Measurements from ENCODE around the gene PDGFRB.

Gene PDGFRB

DNA sequence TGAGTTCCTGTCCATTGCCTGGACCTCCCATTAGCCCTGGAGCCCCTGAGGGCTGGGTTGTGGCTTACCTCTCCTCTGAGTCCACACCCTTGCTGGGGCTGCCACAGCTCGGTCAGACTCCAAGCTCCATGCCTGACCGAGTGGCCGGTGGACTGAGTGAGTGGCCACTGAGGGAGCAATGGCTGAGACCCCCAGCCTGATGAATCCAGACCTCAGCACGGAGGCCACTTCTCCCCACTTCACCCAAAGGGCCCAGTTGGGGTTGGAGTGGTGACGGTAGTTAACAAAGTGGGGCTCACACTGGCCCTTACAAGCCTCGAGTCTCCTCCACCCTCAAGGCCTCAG, 28.8 kb downstream of the PDGFRB start:
- no peak for DNase-seq

DNA sequence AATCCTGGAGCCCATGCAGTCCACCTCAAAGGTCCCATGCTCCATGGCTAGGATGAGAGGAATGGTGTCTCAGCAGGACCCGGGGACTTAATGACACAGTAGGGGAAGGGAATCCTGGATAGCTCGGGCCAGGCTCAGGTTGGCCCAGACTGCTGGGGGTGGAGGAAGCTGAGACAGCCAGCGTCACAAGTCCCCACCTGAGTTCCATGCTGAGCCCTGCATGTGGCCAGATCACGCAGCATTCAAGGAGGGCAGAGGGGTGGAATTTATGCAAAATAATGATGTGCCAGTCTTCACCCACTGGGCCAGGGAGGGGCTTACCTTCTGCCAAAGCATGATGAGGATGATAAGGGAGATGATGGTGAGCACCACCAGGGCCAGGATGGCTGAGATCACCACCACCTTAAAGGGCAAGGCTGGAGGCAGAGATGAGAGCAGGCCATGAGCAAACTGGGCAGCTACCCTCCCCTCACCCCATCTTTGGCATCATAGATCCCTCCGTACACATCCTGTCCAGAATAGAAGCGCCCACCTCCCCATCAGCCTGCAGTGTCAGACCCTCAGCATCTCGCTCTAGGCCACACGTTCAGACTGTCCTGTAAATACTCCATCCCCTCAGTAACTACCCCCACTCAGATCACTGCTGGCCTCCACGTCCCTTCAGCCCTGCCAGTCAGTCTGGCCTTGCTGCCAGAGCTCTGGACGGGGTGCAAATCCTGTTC, 29.3 kb downstream of the PDGFRB start:
- no peak for DNase-seq

DNA sequence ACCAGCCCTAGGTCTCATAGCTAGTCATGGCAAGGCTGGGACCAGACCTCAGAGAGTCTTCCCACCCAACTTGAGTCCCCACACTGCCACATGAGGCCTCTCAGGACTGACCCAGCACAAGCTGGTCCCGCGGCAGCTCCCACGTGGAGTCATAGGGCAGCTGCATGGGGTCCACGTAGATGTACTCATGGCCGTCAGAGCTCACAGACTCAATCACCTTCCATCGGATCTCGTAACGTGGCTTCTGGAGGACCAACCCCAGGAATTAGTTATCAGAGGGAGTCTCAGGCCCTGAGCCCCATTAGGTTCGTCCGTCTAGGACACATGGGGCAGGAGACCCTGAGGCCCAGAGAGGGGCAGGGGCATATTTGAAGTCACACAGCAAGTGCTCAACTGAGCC, 30.3 kb downstream of the PDGFRB start:
- no peak for DNase-seq

DNA sequence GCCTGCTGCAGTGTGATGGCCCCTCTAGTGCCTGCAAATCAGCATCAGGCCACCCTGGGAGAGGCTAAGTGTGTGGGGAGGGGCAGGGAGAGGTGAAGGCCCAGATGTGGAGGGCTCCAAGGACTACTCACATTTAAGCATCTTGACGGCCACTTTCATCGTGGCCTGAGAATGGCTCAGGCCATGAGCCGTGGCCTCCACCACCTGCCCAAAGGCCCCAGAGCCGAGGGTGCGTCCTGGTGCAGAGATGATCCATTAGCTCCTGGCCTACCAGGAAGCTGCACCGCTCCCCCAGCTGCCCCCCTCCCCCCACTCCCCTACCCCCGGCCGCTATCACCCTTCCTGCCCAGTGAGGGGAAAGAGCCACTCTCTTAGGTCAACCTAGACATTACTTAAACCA, 31.0 kb downstream of the PDGFRB start:
- no peak for DNase-seq

DNA sequence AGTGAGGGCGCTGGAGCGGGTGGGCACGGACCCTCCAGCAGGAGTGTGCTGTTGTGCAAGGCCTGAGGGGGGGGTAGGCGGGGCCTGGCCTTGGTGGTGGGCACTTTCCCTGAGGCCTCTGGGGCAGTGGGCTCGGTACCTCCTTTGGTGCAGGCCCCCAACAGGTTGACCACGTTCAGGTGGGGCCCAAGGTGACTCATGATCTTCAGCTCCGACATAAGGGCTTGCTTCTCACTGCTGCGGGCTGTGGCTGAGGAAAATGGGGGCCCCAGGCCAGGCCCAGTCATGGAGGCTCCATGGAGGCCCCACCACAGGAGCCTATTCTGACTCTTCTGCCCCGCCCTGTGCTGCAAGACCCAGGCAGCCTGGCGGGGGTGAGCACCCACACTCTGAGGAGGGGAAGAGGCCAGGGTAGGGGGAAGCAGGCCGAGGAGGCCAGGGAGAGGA, 31.5 kb downstream of the PDGFRB start:
- no peak for DNase-seq

DNA sequence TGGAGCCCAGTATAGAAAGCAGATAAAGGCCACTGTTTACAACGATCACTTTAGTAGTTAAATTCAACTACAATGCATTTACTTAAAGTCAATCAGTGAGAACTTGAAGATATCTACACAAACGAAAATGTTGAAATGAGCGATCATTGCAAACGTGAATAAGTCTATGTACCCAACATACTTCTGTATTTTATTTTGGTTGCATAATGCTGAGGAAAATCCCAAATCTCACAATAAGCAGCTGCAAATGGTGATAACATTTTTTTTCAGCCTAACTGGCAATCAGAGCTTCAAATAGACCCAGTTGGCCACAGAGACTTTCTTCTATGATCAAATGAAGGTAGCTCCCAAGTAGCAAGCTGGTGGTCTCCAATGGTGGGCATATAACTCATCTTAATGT, 32.1 kb downstream of the PDGFRB start:
- DNase-seq: no peak

DNA sequence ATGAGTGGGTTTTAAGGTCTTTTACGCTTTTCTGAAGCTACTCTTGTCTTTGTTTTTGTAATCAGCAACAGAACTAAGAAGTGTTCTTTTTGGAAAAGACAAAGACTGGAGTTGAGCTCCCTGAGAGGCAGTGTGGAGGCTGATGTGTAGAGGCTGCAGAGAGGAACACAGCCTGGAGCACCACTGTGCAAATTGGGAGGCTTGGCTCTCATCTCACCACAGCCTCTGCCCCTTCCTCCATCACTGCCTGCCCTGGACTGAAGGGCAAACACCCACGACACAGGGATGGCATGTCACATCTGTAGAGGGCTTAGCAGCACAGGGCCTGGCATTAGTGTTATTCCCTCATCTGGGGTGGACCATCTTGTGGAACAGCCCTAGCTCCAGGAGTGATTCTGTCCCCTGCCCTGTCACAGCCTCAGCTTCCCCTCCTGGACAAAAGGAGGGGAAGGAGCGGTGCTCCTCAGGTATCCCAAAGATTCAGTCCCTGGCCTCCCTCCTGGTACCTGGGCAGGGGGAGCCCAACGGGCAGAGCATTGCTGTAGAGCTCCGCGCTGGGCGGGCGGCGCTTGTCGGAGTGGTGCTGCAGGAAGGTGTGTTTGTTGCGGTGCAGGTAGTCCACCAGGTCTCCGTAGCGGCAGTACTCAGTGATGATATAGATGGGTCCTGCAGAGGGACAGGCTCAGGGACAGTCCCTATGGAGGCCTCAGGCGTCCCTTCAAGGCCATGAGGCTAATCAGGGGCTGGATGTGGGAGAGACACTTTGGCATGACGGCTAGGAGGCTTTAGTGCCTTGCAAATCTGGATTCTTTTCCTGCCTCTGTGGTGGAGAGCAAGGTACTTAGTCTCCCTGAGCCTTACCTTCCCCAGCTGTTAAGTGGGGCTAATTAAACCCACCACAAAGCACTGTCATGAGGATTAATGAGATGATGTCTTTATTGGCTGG, 32.8 kb downstream of the PDGFRB start:
- DNase-seq: no peak

DNA sequence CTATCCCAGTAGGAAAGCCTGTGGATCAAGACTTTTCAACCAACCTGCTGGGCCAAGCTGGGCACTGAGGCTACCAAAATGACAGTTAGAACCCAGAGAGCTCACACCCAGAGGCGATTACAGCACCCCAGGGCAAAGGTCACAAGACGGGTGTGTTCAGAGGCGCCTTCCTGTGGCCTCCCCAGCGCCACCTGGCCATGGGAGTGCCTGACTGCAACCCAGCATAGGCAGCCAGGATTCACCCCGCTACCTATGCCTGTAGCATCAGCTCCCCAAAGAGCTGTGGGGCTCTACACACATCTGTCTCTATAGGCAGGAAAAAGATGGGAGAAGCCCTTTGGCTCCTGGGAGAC, 33.5 kb downstream of the PDGFRB start:
- no peak for DNase-seq

DNA sequence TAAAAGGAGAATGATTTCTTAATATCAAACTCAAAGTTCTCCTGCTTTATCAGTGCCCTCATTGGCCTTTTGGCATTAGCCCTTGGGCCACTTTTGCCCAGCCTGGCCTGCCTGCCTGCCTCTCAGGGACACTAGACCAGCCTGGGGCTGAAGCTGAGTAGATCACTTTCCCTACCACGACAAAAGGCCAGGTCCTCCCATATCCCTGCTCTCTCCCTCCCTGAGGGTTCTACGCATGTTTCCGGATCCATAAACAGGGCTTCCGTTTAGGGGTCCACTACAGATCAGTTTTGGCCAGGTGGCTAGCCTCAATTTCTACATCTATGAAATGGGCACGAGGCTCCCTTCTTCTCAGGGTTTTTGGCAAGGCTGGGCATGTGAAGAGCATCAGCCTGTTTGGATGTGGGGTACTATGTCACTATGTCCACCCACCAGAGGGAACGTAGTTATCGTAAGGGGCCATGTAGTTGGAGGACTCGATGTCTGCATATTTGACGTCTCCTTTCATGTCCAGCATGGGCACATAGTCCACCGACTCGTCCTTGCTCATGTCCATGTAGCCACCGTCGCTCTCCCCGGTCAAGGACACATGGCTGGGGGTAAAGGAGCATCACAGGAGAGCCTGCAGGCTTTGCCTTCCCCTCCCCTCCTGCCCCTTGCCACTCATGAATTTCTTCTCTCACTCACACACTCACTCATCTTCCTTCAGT, 34.0 kb downstream of the PDGFRB start:
- no peak for DNase-seq

DNA sequence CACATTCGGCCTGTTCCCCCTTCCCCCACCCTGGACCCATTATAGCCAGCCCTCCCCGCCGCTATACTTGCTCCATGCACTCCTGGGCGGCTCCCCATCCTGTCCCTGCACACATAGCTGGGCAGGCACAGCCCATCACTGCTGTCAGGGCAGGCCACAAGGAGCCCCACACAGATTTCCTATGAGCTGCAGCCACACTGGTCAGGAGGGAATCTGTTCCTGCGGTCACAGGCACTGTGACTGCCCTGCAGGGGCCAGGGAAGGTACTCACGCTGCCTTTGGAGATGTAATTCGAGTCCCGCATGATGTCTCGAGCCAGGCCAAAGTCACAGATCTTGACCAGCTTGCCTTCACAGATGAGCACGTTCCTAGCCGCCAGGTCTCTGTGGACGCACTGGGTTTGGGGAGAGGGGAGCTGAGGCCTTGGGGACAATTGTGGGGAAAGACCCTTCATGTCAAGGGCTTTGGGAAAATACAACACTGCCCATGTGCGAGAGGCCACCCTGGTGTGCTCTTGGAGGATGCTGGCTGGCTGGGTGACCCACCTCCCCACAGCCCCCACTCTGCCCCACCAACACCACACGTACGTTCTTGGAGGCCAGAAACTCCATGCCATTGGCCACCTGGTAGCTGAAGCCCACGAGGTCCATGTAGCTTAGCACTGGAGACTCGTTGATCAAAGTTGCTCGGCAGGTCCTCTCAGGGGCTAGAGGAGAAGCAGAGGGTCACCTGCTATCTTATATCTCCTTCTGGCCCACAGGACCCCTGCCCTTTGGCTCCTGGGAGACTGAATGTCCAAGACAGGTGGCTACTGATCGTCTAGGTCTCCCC, 34.8 kb downstream of the PDGFRB start:
- no peak for DNase-seq

DNA sequence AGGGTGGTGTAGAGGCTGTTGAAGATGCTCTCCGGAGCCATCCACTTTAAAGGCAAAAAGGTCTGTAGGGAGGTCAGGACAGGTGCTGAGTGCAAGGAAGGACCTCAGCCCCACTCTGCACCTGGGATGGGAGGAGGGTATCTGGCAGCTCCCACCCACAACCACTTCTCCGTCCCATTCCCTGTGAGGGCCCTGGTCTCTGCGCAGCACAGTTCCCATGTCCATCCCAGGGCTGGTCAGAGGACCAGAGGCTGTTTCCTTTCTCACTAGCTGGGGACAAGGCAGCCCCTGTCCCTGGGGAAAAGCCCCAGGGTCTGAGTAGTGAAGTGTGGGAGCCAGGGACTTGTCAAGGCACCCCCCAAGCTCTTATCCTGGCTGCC, 35.6 kb downstream of the PDGFRB start:
- no peak for DNase-seq

DNA sequence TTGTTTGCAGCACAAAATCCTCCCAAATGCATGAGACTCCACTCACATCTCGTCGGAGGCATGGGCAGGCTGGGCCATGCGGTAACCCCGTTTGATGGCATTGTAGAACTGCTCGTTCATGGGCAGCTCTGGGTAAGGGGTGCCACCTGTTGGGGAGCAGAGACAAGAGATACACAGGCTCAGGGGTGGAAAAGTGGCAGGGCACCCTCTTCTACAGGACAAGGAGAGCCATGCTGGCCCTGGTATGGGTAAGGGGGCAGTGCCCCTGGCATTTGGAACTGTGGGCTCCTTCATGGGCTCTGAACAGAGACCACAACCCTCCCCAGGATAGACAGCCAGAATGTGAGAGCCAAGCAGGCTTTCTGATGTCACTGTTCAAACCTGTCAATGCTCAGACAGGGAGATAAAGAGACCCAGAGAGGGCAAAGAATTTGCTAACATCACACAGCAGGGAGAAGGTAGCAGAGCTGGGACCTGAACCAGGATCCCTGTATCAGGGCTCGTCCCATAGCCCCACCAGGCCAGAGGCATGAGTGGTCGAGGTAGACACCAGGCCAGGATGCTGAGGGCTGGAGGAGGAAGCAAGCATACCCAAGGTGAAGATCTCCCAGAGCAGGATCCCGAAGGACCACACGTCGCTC, 36.1 kb downstream of the PDGFRB start:
- DNase-seq: no peak

DNA sequence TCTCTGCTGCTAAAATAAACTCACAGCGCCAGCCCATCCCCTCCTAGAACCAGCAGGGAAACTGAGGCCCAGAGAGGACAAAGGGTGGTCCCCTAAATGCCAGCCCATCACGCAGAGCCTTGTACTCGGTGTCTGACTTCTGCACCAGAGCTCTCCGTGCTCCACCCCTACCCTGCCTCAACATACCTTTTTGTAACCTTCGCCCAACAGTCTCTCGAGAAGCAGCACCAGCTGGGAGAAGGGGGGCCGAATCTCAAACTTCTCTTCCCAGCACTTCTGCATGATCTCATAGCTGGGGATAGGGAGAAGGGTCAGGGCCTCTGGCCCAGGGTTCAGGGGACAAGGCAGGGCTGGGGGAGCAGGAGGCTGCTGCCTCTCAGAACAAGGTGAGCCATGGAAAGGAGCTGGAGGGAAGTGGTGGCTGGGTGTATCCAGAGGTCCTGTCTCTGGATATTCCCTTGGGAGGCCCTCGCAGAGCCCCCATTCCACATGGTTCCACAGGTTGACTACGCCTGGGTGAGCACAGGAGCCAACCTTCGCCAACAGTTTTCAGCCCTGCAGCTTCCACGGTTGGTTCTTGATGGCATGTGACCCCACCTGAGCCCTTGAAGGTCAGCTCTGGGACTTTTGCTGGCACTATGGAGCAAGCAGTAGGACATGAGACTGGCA, 37.0 kb downstream of the PDGFRB start:
- DNase-seq: no peak

DNA sequence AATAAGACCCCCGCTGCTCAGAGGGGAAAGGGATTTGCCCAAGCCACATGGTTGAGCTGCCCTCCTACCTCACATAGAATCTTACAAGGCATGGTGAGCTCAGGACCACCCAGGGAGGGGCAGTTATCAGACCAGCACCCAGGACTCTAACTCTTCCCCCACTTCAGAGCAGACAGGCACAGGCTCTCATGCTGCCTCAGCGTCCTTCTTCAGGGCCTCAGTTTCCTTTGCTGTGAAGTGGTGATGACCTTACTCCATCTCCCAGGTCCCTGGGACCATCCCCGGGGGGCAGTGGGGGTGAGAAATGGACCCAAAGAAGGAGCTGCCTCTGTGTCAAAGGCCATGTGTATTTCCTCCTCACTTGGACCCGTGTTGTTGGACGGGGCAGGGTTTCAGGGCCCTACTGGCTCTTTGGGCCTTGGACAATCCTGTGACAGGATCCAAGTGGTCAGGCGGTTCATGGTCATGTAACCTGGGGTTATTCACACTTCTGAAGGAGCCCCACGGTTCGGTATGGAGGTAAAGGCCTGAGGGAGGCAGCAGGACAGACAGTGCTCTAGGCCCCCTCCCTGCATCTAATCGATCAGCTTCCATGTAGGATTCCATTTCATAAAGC, 37.6 kb downstream of the PDGFRB start:
- DNase-seq: no peak

DNA sequence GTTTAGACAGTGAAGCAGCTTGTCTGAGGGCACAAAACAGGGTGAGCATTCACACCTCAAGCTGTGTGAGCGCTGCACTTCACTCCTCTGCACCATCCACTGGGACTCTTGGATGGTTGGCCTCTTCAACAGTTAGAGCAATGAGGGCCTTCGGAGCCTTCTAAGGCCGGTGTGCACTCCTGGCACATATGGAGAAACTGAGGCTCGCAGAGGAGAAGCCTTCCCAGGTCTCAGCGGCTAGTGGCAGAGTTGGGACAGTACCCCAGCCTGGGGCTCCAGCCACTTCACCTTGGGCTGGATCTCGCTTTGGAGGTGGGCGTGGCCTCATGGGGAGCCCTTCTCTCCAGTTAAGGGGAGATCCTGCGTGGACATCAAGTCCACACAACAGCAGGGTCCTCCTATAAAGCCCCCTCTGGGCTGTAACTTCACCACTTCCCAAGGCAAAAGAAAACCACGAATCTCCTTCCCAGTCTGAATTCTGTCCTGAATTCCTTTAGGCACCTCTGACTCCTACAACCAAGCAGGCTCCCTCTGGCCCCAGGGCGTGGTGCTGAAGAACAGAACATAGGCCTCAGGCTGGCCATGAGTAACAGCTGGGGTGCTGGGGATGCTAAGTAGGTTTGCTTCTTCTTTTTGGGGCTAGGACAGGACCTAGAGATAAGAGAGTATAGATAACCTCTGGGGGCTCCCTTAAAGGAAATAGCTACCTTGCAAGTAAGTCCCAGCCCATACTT, 38.8 kb downstream of the PDGFRB start:
- DNase-seq: no peak

DNA sequence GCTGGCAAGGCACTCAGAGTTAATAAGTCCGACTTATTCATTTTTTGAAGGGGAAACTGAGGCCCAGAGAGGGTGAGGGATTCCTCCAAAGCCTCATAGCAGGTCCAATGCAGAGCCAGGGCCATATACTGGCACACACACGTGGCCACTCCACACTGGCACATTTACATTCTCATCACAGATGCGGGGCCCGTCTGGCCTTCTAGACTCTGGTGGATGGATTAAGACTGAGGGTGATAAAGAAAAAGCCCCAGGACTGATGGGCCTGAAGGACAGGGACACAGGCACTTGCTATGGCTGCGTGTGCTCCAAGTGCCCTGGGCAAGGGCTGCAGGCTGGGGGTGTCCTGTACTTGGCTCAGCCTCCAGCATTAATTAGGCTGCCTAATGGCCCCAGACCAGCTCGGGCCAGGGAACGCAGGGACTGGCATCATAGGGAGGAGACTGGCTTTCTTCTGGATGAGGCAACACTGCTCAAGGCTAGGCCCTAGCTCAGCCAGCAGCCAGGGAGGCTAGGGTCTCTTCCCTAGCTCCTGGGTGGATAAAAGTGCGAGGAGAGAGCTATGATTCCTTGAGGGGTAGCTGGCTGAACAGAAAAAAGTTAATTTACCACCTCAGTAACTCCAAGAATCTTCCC, 40.8 kb downstream of the PDGFRB start:
- DNase-seq: no peak

DNA sequence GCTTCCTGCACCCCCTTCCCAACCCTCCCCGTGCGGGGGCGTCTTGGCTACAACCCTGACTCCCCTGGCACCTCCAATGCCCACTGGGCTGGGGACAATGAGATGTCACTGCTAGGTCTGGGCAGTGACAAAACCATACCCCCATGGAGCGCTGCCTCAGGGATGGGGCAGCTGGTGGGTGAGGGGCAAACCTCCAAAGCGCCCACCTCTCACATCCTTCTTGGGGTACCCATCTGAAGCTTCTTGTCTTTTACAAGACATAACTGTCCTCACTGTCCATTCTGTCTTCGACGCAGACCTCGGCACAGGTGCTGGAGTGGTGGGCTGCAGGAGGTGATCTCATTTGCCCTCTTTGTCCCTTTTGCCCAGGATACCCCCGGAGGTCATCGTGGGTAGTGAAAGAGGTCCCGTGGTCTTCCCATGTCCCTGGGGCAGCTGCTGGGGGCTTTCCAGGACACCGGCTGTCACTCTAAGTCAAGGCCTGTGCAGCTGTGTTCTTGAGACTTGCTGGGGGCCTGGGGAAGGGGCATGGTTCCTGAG, 41.5 kb downstream of the PDGFRB start:
- DNase-seq: no peak

DNA sequence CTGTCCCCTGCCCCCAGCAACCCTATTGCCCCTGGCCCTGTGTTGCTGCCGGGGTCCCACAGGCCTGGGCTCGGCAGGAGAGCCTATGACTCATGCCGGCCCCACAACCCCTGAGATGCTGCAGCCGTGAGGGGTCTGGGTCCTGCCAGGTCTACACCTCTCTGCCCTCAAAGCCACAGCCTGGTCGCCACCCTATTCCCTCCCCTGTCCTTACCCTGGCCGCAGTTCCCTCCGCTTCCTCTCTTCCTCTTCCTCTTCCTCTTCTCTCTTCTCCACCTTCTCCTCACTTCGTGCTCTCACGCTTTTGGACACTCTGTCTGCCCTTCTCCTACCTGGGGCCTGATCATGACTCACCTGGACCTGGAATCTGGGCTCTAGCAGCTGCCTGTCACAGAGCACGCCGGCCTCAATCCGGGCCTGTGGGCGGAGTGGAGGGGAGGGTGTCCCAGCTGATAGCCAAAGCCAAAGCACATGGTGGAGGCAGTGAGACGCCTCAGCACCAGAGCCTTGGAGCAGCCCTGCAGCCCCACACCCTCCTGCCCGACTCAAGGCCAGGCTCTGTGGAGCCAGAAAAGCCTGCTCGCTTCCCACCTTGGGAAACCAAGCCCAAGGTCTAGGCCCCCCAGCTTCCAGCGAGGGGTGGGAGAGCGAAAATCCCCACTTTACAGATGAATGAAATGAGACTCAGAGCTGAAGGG, 42.4 kb downstream of the PDGFRB start:
- no peak for DNase-seq
